ENCODE measurements around the gene CPA2.

CPA2 gene

DNA sequence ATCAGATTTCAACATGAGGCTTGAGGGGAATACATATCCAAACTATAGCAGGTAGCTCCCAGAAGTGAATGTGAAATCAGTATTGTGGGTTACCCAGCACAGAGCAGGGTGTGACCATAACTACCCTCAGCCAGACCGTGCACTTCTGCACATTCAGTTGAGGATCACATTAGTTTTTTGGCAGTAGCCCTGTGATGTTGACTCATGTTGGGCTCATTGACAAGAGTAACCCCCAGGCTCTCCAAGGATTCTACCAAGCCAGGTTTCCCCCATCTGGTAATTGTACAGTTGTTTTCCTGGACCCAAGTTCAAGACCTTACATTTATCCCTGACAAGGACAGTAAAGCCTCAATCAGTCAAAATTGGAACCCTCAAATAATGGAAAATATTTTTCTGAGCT is 14.6 kb downstream of the CPA2 start:
- DNase-seq (ENCODE audit: low read depth) = no peak

DNA sequence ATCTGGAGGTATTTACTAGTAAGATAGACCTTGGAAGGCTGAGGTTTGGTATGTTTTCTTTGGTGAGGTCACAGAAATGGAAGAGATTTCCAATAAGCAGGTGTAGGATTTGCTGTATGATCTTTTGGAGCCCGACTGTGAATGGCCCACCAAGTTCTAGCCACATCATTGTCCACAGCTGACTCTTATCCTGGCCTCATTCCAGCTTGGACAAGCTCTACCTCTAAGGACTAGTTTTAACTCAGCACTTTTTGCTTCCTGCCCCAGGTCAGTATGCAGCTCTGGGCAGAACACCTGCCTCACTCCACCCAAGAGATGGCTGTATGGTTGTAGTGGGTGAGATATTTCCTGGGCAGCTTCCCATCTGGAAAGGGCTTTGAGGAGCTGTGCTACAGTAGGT is 20.2 kb downstream of the CPA2 start:
- no peak for DNase-seq (ENCODE audit: low read depth)

GRCh38 chr7:130288168-130288567 is 21.5 kb downstream of the CPA2 start:
- DNase-seq (ENCODE audit: low read depth) = no peak

- no peak for DNase-seq (ENCODE audit: low read depth)
Measured at GRCh38 chr7:130288829-130289228, 22.2 kb downstream of the CPA2 start.

GRCh38 chr7:130289478-130289877 is 22.8 kb downstream of the CPA2 start:
- no peak for DNase-seq (ENCODE audit: low read depth)

DNA sequence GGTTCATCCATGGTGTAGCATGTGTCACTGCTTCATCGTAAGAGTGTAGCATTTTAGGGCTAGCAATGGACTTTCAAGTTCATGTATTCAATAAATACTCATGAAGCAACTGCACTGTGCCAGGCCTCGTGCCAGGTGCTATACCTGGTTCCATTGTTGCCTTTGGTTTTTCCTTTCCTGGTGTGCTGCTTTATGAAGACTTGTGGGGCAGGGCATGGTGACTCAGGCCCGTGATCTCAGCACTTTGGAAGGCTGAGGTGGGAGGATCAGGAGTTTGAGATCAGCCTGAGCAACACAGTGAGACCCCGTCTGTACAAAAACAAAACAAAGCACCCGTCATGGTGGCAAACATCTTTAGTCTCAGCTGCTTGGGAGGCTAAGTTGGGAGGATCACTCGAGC is 24.1 kb downstream of the CPA2 start:
- no peak for DNase-seq (ENCODE audit: low read depth)

DNA sequence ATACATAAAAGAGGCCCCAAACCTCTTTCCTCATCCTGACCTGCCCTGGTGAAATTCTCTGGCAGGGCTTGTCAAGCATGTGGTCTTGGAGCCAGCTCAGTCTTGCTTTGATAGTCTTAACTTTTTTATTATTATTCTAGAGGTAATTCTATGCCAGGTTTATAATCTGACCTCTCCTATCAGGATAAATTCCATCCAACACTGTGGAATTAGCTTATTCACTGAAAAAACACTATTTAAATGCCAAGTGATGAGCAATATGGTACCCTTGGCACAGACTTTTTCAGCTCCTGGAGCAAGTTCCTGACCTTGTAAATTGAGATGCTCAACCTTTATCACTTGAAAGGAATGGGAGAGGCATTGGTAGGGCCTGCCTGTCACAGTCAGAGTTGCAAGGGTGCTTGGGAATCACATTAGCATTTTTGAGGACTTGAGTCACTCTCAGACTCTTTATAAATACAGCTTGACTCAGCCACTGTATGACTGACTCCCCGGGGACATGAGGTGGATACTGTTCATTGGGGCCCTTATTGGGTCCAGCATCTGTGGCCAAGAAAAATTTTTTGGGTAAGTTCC is 26.1 kb downstream of the CPA2 start, which contains the start of gene CPA4:
Gene CPA4, plus strand, starts transcription at position 480 of the 576 bp plus-strand sequence. Its CDS starts 20 bp downstream, at position 500.
- no peak for DNase-seq (ENCODE audit: low read depth)

DNA sequence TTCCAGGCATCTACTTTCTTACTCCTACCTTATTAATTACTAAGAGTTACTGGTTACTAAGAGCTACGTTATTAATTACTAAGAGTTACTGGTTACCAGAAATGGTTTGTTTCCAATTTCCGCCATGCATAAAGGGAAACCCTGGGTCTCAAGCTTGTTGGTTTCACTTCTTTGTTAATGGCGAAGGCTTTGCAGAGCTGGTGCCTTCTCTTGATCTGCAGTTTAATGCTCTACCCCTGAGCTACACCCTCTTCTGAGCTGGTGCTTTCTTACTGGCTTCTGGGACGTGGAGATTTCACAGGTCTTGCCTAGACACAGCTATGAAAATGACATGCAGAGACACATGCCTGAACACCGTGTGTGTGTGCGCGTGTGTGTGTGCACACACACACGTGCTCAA is 26.9 kb downstream of the CPA2 start:
- no peak for DNase-seq (ENCODE audit: low read depth)

DNA sequence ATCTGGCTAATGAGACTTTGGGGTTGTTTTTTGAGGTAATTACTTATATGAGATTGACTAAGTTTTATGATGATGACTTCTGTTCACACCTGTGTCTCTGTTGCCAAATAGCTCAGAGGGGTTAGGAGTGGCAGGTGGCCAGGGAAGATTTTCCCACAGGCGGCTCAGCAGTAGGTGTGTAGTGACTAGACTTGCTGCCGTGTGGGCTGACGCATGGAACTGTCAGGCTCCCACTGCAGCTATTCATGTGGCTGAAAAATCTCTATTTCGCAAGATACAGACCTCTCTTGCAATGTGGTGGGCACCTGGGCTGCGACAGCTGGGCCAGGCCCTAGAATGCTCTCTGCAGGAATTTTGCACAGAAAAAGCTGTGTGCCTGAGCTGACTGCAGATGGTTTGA is 27.7 kb downstream of the CPA2 start:
- no peak for DNase-seq (ENCODE audit: low read depth)

DNA sequence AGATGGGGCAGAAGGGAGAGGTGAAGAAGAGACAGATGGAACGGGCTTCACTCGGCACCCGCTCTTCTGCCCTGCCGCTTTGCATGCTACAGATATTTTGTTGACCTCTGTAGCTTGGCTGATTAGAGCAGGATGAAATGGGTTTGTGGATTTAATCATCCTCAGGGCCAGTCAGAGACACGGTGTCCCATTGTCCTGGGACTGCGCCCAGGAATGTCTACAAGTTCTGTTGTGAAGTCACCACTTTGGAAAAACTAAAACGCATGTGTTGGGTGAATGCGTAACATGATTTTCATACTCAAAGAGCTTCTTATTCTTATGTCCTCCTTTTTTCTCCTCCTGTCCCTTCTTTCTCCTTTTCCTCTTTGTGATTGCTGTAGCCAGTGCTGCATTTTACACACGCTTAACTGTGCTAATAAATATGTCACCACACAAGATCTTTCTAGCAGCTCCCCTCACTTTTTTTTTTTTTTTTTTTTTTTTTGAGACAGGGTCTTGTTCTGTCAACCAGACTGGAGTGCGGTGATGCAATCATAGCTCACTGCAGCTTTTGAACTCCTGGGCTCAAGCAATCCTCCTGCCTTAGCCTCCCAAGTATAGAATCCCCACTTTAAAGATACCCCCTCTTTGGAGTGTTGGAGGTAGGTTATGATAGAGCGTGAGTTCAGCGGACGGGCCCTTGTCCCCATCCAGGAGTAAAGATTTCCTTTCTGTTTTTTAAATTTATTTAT is 29.7 kb downstream of the CPA2 start:
- no peak for DNase-seq (ENCODE audit: low read depth)

- DNase-seq (ENCODE audit: low read depth) = no peak
Measured at GRCh38 chr7:130297628-130298543, 31.2 kb downstream of the CPA2 start.

DNA sequence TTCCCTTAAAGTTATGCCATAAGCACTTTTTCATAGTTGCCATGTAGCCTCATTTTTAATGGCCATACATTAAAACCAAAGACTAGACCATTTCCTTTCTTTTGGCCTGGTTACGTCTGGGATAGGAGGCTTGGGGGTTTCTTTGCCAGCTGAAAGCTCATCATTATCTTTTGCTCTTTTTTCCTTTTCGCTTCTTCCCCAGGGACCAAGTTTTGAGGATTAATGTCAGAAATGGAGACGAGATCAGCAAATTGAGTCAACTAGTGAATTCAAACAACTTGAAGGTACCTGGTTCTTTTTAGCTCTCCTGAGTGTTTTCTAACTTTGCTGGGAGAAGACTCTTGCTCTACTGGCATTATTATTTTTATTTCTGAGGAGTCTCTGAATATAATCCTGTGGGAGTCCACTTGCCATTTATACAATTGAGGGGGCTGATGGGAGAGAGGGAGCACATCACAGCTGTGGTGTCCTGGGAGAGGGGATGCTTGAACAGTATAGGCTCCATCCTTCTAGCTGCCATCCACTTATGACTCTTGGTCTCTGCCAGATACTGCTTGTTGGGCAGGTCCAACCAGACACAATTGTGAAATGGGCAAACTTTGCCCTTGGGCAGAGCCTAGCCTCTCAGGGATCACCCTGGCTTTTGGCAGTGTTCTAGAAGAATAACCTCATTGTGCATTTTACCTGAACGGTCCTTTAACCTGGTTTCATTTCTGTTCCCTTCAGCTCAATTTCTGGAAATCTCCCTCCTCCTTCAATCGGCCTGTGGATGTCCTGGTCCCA is 32.1 kb downstream of the CPA2 start:
- no peak for DNase-seq (ENCODE audit: low read depth)

DNA sequence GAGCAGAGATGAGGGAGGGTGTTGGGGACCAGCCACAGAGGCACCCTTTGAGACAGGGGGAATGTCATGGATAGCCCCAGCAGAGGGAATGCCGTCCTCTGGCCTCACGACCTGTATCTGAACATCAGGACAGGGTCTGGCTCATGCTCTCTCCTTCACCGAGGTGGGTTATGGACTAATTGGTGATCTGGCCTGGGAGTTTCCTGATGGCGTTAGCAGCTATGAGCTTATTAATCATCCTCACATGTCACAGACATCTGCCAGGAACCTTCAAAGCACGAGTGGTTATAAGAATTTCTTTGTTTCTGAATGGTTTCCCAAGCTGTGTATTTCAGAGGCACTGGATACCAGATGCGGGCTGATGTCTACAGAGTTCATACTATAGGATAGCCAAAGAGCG is 33.2 kb downstream of the CPA2 start:
- no peak for DNase-seq (ENCODE audit: low read depth)

GRCh38 chr7:130301501-130302020 is 34.9 kb downstream of the CPA2 start:
- no peak for DNase-seq (ENCODE audit: low read depth)

GRCh38 chr7:130302649-130303048 is 36.0 kb downstream of the CPA2 start:
- DNase-seq (ENCODE audit: low read depth) = no peak

- no peak for DNase-seq (ENCODE audit: low read depth)
Measured at GRCh38 chr7:130303127-130303526, 36.5 kb downstream of the CPA2 start.

DNA sequence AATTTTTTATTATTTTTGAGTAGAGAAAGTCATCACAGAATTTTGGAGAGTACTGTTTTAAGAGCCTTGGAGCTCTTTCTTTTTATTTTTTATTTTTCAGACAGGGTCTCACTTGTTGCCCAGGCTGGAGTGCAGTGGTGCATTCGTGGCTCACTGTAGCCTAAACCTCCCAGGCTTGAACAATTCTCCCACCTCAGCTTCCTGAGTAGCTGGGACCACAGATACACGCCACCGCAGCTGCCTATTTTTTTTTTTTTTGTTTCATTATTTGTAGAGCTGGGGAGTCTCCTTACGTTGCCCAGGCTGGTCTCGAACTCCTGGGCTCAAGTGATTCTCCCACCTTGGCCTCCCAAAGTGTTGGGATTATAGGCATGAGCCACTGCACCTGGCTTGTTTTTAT is 36.9 kb downstream of the CPA2 start:
- DNase-seq (ENCODE audit: low read depth) = no peak

DNA sequence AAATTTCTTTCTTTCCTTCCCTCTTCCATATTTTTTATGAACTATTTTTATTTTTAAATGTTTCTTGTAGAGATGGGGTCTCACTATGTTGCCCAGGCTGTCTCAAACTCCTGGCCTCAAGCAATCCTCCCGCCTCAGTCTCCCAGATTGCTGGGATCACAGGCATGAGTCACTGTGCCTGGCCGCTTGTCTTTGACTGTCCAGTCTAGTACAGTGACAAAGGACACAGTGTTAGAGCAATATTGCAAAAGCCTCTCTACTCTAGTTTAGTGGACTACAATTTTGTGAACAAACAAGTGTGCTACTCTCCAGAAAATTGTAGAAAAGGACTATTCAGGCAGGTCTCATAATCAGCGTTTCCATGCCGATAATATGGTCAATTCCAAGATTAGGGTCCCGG is 37.3 kb downstream of the CPA2 start:
- DNase-seq (ENCODE audit: low read depth) = no peak

- no peak for DNase-seq (ENCODE audit: low read depth)
Measured at GRCh38 chr7:130304878-130305277, 38.2 kb downstream of the CPA2 start.

- DNase-seq (ENCODE audit: low read depth) = no peak
Measured at GRCh38 chr7:130305433-130306042, 38.9 kb downstream of the CPA2 start.

DNA sequence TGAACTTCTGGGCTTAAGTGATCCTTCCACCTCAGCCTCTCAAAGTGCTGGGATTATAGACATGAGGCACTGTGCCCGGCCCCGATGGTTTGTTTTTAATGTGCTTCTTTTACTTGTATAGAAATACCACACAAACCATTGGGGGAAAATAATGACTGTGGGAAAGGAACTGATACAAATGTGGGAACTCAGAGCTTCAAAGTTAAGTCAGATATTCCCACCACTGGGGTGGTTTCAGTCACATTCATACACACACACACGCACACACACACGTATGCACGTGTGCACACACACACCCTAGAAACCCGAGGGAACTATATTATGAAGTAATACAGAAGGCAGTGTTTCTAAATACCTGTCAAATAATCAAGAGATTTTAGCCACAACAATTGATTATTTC is 43.3 kb downstream of the CPA2 start:
- DNase-seq (ENCODE audit: low read depth) = no peak
